HG03039 (cell line): ENCODE results near the gene EFCAB14.
"Not testable (repeated sequence)": the region's sequence is repeated elsewhere in the genome, so short reads cannot be mapped to it uniquely, and the experiment has no call there.

Experiments used
- ATAC-seq: cut with Tn5 transposase; IDR thresholded peaks from one replicate; pipeline ENCODE4 v1.9.1; 2021; ENCODE audit warnings: mild to moderate bottlenecking, moderate library complexity; ENCODE audit not compliant: unreplicated experiment

The EFCAB14 gene

DNA sequence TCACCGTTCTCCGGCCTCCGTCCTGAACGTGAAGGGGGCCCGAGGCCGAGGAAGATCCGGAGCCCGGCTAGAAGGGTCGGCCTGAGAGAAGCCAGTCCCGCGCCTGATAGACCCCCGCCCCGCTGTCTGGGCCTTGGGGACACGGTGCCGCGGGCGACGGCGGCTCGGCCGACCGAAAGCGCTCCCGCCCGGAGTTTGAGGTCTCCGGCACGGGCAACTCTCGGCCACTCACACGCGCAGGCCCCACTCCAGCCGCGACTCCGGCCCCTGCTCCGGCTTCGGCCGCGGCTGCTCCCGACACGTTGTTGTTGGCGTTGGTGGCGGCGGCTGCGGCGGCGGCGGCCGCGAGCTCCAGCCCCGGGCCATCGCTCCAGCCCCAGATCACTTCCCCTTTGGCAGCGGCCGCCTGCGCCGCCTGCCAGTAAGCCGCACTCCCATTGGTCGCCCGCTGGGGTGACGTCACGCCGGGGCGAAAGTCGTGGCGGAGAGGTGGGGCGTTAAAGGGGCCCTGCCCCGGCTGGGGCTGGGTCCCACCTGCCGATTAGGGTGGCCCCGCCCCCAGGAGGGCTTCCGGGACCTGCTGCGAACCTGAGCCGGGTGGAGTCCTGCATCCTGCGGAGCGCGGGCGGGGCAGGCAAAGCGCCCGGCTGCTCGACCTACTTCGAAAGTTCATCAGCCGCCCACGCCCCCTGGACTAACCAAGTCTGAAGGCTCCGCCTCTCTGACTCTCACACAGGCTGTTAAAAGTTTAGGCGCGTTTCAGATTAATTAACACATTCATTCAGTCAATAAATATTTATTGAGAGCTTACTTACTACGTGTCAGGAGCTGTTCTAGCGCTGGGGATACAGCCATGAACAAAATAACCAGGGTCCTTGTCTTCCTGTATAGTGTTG is at the start of gene EFCAB14:
Gene EFCAB14, minus strand, starts transcription at position 388 of the 896 bp plus-strand sequence. CDS start 1,027 bp downstream, outside the sequence.
- peak; percentile 96 for ATAC-seq

DNA sequence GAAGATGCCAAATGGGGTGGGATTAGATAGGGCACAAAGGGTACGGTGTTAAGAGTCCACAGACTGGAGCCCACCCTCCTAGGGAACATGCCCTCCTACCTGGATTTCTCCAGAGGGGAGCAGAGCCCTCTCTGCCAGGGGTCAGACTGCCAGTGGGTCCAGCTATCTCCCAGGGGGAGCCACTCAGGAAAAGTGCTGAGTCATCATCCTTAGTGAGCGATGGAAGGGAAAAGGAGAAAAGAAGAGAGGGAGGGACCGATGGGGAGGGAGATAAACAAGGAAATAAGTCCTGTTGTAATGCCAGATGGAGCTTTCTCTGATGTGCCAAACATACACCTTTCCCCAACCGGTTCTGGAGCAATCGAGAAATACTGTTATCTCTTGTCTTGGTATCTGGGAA is 49.5 kb upstream of the EFCAB14 start:
- ATAC-seq = no peak

GRCh38 chr1:46767649-46768282 is 48.9 kb upstream of the EFCAB14 start:
- no peak for ATAC-seq

DNA sequence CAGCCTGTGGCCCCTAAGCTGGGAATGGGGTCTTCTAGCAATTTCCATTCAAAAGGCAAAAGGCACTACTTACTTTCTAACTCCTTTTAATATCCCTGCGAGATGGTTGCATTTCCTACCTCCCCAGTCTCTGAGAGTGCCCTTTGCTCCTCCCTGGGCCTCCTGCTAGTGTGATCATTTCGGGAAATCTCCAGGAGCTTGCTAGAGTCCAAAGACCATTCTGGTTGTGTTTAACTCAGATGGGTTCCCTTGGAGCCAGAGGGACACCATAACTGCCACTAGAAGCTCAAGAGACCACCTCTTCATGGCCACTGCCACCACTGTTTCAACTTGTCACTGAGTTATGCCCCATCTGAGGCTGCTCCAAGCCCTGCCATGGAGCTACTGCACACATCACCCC is 45.5 kb upstream of the EFCAB14 start:
- ATAC-seq = no peak

- ATAC-seq = no peak
These were observed 42.8 kb upstream of the EFCAB14 start for GRCh38 chr1:46761740-46762139.

DNA sequence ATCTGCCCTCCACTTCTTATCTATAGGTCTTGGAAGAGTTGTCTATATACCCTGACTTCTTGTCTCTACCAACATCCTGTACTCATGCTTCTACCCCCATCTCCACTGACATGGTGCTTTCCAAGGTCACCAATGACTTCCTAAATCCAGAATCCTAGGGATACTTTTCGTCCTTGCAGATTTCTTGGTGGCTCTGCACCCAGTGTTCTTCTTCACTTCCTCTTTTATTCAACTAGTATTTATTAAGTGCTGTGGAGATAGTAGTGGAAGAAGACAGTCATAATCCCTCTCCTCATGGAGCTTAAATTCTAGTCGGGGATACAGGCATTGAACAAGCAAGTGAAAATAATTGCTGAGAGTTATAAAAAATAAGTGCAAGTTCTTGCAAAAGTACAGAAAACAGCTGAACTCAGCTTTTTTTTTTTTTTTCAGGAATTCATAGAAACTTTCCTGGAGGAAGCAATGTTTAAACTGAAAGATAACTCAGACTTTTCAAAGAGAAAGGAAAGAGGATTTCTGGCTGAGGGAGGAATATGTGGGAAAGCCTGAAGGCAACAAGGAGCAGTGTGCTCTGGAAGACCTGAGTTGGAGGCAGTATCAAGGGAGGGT is 41.7 kb upstream of the EFCAB14 start:
- ATAC-seq = no peak

DNA sequence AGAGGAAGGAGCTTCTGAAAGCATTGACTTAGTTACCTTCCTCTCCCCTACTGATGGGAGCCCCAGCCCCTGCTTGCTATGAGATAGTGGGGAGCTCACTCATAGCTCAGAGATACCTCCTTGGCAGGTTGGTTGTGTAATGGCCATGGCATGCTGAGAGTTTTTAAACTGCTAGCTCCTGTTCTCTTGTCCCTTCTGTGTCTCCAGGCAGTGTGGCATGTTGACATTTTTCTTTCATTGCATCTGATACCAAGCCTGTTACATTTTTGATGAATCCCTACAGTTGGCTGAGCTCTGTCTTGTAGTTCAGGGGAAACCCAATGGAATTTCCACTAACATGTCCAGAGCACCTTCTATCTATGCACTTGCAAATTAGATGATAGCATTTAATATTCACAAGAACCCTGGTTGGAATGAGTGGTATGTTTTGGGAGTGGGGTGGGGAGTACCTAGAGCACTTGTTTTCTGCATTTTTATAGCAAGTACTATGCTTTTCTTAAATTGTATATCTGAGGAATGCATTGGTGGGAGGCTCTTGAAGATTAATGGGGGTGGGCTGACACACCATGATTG is 39.1 kb upstream of the EFCAB14 start:
- no peak for ATAC-seq

- ATAC-seq = no peak
These were observed 38.5 kb upstream of the EFCAB14 start for GRCh38 chr1:46757247-46757955.

GRCh38 chr1:46755121-46755520 is 36.2 kb upstream of the EFCAB14 start:
- no peak for ATAC-seq

DNA sequence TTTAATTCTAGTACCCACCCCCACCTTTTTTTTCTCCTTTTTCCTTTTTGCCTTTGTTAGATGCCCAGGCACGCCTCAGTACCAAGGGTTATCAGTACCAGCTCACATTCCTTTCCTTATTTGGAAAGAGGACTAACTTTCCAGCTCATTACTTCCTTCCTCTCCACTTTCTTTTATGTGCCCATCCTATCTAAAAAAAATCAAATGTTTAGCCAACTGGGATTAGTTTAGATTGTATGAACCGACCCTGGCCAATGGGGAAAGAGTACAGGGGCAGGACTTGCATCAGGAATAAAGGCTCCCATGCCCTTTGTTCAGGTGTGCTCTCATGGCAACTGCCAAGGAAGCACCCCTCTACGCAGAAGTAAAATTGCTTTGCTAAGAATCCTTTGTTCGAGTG is 35.8 kb upstream of the EFCAB14 start:
- not testable (repeated sequence) for ATAC-seq

DNA sequence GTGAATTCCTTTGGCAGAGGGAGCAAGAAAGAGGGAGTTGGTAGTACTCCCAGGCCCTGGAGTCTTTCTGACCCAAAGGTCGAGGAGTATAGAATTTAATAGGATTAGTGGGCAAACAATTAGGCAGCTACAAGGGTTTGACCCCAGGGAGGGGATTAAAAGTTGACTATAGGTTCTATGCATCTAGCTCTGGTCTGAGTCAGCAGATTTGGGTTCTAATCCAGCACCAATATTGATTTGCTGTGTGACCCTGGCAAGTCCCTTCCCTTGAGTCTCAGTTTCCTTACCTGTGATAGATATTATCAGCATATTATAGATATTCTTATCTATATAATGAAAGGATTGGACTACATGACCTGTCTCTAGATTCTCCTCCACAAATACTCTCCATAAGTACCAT is 35.1 kb upstream of the EFCAB14 start:
- ATAC-seq = no peak

GRCh38 chr1:46749921-46750404 is 31.0 kb upstream of the EFCAB14 start:
- no peak for ATAC-seq

DNA sequence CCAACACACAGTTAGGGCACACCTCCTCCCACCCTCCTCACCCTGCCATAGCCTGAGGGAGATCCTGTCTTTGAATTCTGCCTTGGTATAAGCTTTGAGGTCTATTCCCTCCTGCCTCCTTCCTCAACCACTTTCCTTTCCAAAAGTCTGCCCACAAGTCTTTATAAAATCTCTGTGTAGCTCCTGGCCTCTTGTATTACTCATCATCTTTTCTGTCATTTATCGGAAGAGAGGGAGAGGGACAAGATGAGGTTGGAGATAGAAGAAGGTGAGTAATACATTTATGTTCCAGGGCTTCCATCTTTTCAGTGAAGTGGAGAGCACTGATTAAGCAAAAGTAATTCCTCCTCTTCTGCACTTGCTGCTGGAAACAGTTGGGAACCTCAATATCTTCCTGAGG is 30.5 kb upstream of the EFCAB14 start:
- ATAC-seq = no peak

GRCh38 chr1:46747683-46748288 is 28.9 kb upstream of the EFCAB14 start:
- no peak for ATAC-seq

- ATAC-seq = no peak
These were observed 23.2 kb upstream of the EFCAB14 start for GRCh38 chr1:46742069-46742468.

- no peak for ATAC-seq
These were observed 16.9 kb upstream of the EFCAB14 start for GRCh38 chr1:46735708-46736324.

DNA sequence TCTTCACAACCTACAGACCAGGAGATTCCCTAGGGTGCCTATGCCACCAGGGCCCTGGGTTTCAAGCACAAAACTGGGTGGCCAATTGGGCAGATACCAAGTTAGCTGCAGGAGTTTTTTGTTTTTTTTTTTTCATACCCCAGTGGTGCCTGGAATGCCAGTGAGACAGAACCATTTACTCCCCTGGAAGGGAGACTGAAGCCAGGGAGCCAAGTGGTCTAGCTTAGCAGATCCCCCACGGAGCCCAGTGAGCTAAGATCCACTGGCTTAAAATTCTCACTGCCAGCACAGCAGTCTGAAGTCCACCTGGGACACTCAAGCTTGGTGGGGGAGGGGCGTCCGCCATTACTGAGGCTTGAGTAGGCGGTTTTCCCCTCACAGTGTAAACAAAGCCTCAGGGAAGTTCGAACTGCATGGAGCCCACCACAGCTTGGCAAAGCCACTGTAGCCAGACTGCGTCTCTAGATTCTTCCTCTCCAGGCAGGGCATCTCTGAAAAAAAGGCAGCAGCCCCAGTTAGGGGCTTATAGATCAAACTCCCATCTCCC is 9.5 kb upstream of the EFCAB14 start:
- ATAC-seq = not testable (repeated sequence)

DNA sequence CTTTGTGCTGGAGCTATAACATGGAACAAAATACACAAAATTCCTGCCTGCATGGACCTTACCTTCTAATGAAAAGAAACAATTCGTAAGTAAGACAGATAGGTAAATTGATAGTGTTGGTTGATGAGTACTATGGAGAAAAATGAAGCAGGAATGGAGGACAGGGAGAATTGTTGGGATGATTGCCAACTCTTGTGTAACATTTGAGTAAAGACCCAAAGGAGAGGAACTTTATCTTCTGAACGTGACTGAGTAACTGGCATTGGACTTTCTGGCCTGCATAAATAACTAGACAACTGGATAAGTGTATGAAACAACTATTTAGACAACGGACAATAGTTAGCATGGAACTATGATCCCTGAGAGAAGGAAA is 6.8 kb upstream of the EFCAB14 start:
- no peak for ATAC-seq

DNA sequence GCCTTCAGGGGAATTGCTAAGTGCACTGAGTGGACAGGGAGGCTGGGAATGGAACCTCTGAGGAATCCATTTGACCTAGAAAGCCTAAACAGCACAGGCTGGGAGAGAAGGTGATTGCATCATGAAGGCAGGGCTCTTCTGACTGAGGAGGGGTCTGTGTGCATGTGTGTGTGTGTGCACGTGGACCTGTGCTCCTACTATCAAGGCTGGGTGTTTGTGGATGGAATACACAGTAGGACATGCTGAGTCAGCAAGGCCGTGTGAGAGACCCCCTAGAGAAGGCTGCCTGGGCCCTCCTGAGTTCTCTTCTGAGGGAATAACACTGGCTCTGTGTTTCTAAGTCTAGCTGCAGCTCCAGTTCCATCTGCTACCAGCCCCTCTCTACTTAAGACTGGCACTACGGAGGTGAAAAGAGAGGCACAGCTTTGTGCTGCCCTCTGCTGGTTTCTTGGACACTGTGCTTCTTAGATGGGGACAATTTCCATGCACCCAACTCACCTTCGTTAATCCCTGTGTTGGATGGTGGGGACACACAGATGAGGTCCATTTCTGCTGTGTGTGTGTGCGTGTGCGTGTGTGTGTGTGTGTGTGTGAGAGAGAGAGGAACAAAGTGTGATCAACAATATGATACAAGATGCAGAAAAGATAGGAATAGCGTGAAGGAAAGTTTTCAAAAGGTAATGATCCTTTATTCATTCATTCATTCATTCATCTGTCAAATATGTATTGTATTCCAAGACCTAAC is 6.2 kb upstream of the EFCAB14 start:
- ATAC-seq = peak; percentile 61
